Right lobe of liver (tissue), 6 donors: ENCODE results near the gene PRUNE1. TPM values are rescaled to one million over a fixed set of nuclear protein-coding genes. Genes with fewer than 3 reads are reported as not detected.

ENCODE experiments used
- ATAC-seq, 4 donors: fragments of 200-7000 bp; cut with Tn5 transposase; one replicate each; pipeline ENCODE4 v1.9.1; 2020; ENCODE audit warnings: mild to moderate bottlenecking in 4 of 4, moderate library complexity in 4 of 4
- DNase-seq, 3 donors: peaks; one replicate each; pipeline ENCODE4 v3.0.0-alpha.2; 2020
- H3K27ac ChIP-seq, 3 donors: fragments of 200-600 bp; one replicate each; pipeline ENCODE4 v1.8.0; 2022
- H3K27me3 ChIP-seq, 2 donors: fragments of 200-600 bp; one replicate each; pipeline ENCODE4 v1.8.0; 2022
- H3K36me3 ChIP-seq, 4 donors: fragments of 200-600 bp; sonication (generic) in 1 of 4; one replicate each; pipeline versions ENCODE4 v1.5.1 to v1.8.0; 2017 to 2022; ENCODE audit warnings: control low read depth in 1 of 4
- H3K4me1 ChIP-seq, 4 donors: fragments of 200-600 bp; sonication (generic) in 1 of 4; one replicate each; pipeline versions ENCODE4 v1.5.1 to v1.8.0; 2017 to 2022; ENCODE audit warnings: control low read depth in 1 of 4
- H3K4me3 ChIP-seq, 3 donors: fragments of 200-600 bp; one replicate each; pipeline ENCODE4 v1.8.0; 2022
- H3K9me3 ChIP-seq, 4 donors: fragments of 200-600 bp; sonication (generic) in 1 of 4; one replicate each; pipeline versions ENCODE4 v1.5.1 to v1.8.0; 2017 to 2022; ENCODE audit warnings: control low read depth in 1 of 4
- CTCF ChIP-seq, 4 donors: fragments of 200-600 bp in 3 of 4; fragments of 450-650 bp in 1 of 4; IDR thresholded peaks; one replicate each; pipeline versions ENCODE4 v1.5.1 to v1.8.0; 2016 to 2022; ENCODE audit warnings: antibody characterized with exemption in 4 of 4, mild to moderate bottlenecking in 2 of 4
- POLR2A ChIP-seq: fragments of 450-650 bp; IDR thresholded peaks from one replicate; pipeline ENCODE4 v1.6.1; 2017; ENCODE audit warnings: antibody characterized with exemption, mild to moderate bottlenecking
- WGBS: methylation state at CpG from one replicate; pipeline ENCODE4 v1.1.6; 2018; ENCODE audit warnings: low coverage, low lambda C conversion rate; ENCODE audit not compliant: insufficient coverage; ENCODE audit errors: missing lambda C conversion rate; 5-methylcytosine and 5-hydroxymethylcytosine counted together
- intact Hi-C, 2 donors: fragments of 100-400 bp; cut with DNase I; formaldehyde crosslinking; loops; one replicate each; pipeline versions ENCODE4 v1.11.2 to v1.14.1; 2022
- total RNA-seq, 6 experiments: library from RNA; depleted of rRNA in 2 of 6; stranded (reverse); fragments of >200 nt in 2 of 6; fragmentation: NEBNext Ultra II Directional in 3 of 6; extraction: Animal tissue kit (Norgen Biotek cat#: 25700) in 3 of 6; gene quantifications; one replicate each; pipeline versions ENCODE4 v1.1.0 to v1.2.4, GENCODE V29; 2016 to 2023
- donor health status: DM: no; HTN: yes; CAD: no.
- donor health status: DM: no; HTN: no; CAD: no.
- donor health status: DM: no; HTN: no; CAD: no.
- donor health status: DM: no; HTN: yes; CAD: no.
- donor health status: DM: no; HTN: yes; CAD: no.

Gene PRUNE1
- total RNA-seq, 6 experiments from 2014 or later: 4.7 to 12.0 (median 10.1) TPM

DNA sequence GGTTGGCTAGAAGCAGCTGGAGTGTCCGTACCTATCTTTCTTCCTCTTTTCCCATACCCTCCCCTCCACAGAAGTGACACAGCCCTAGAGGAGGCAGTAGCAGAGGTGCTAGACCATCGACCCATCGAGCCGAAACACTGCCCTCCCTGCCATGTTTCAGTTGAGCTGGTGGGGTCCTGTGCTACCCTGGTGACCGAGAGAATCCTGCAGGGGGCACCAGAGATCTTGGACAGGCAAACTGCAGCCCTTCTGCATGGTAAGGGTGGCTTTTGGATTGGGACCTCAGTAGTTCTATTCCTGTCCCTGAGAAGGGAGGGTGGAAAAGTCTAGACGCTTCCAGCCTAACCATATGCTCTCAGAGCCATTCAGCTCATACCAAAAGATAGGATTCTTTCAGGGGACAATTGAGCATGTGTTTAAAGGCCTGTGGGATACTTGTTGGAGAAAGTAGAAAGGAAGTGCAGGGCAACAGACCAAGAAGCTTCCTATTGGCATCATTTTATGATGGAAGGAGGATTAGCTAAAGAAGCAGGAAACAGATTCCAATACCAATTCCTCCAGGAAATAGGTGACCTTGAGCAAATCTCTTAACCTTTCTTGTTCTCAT is 16.4 kb downstream of the PRUNE1 start:
- H3K4me3 ChIP-seq: no peak overlapping the region
- H3K27me3 ChIP-seq: no peaks in the 10 kb centered on the region
- peak; percentile 61 to 71 (median 71) for TF ChIP-seq CTCF (IDR thresholded peaks at IDR 0.05)
- no peak for TF ChIP-seq POLR2A
- H3K27ac ChIP-seq: no peak overlapping the region
- H3K4me1 ChIP-seq: no peaks in the 10 kb centered on the region
- H3K9me3 ChIP-seq: no peaks in the 10 kb centered on the region
- ATAC-seq (peak; percentile 93 to 98 (median 96)), DNase-seq (peak; percentile 72 to 80 (median 75))
- intact Hi-C loops: loop anchor here in 1 of 2 donors (10.0 kb wide), 1 partner anchor 130 kb away; the partner anchor contains the start of gene TNFAIP8L2
- 51% methylated on average over 4 of the region's 6 CpGs for WGBS
- H3K36me3 ChIP-seq: peaks cover 0 to 44% (median 24%) of the 10 kb centered on the region in 4 donors

DNA sequence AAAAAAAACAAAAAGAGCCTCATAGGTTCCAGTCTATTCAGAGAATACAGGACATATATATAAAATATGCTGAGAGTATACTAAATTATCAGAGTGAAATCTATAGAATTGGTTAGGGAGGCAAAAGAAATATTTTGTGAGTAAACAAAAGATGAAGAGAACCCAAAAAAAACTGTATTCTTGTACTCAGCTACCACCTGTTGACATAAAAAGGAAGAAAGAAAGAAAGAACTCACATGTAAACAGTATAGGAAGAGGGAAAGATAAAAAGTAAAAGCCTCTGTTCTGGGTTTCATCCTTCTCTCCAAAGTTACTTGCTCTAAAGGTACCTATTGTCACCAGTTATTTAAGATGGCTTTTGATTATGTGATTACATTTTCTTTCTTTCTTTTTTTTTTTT is 18.2 kb downstream of the PRUNE1 start:
- no peaks in the 10 kb centered on the region for H3K4me1 ChIP-seq
- peaks cover 0 to 61% (median 26%) of the 10 kb centered on the region in 4 donors for H3K36me3 ChIP-seq
- TF ChIP-seq POLR2A (no peak), CTCF (IDR thresholded peaks at IDR 0.05) (no peak)
- ATAC-seq (no peak), DNase-seq (no peak)
- no peak overlapping the region for H3K4me3 ChIP-seq
- H3K9me3 ChIP-seq: no peaks in the 10 kb centered on the region
- H3K27me3 ChIP-seq: no peaks in the 10 kb centered on the region
- H3K27ac ChIP-seq: no peak overlapping the region
- intact Hi-C loops: loop anchor here in 1 of 2 donors (10.0 kb wide), 1 partner anchor 128 kb away; the partner anchor contains the start of gene TNFAIP8L2

- intact Hi-C loops: no loop called here
- ATAC-seq: no peak
Measured at GRCh38 chr1:151032164-151032563, 23.9 kb downstream of the PRUNE1 start.

DNA sequence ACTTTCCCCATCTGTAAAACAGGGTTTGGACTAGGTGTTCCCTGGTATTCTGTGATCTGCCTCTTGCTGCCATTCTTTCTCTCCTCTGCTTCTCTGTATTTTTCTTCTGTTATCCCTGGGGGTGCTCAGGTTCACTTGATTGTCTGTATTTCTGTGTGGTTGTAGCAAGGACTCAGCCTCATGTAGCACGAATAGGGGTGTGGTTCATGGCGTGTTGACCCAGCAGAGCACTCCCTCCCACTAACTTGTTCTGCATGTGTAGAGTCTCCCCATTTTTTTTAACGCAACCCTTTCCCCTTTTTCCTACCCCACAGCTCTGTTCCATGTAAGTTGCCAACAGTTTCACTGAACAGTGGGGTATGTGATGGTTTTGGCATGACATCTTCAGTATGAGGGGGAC is 26.9 kb downstream of the PRUNE1 start:
- no peak for DNase-seq
- H3K27ac ChIP-seq: no peak overlapping the region
- H3K9me3 ChIP-seq: no peaks in the 10 kb centered on the region
- no peak overlapping the region for H3K4me3 ChIP-seq
- WGBS: 100% methylated on average over 3 of the region's 3 CpGs
- H3K27me3 ChIP-seq: no peaks in the 10 kb centered on the region
- H3K4me1 ChIP-seq: no peaks in the 10 kb centered on the region
- no peak for TF ChIP-seq POLR2A
- no peak for TF ChIP-seq CTCF (IDR thresholded peaks at IDR 0.05)
- intact Hi-C loops: no loop called here
- ATAC-seq: no peak
- H3K36me3 ChIP-seq: peaks cover 0 to 31% (median 9%) of the 10 kb centered on the region in 4 donors

More at GRCh38 chr1:151032164-151032563, 23.9 kb downstream of the PRUNE1 start:
- no peak for DNase-seq
- WGBS: 96% methylated on average over 8 of the region's 8 CpGs
- no peaks in the 10 kb centered on the region for H3K4me1 ChIP-seq
- no peak for TF ChIP-seq POLR2A
- TF ChIP-seq CTCF (IDR thresholded peaks at IDR 0.05): no peak
- peaks cover 0 to 58% (median 24%) of the 10 kb centered on the region in 4 donors for H3K36me3 ChIP-seq
- H3K4me3 ChIP-seq: no peak overlapping the region
- no peak overlapping the region for H3K27ac ChIP-seq
- H3K27me3 ChIP-seq: no peaks in the 10 kb centered on the region
- H3K9me3 ChIP-seq: no peaks in the 10 kb centered on the region
